Muscle of arm (tissue), 12 donors: ENCODE data around the gene ITGB1BP2. TPM values are rescaled to one million over a fixed set of nuclear protein-coding genes. Genes with fewer than 3 reads are reported as not detected.
"Not testable (repeated sequence)": the region's sequence is repeated elsewhere in the genome, so short reads cannot be mapped to it uniquely, and the experiment has no call there.

Experiments
- DNase-seq: peaks from one replicate; pipeline ENCODE4 v3.0.0-alpha.2; 2013
- polyA plus RNA-seq, 12 donors: library from polyadenylated mRNA; unstranded; fragments of 120-200 nt; gene quantifications; one replicate each; pipeline ENCODE4 v1.2.1, GENCODE V29; 2013; ENCODE audit not compliant: insufficient read length in 12 of 12

ITGB1BP2 gene
- polyA plus RNA-seq, 12 donors: 42.3 to 148 (median 121) TPM; not detected in 1

GRCh38 chrX:71296806-71297205 lies 4.7 kb upstream of the ITGB1BP2 start:
- DNase-seq: no peak

GRCh38 chrX:71298119-71298518 lies 3.4 kb upstream of the ITGB1BP2 start:
- DNase-seq: no peak

- DNase-seq: not testable (repeated sequence)
Observed at GRCh38 chrX:71300064-71300463, 1.5 kb upstream of the ITGB1BP2 start.

GRCh38 chrX:71300495-71300894 lies 1.1 kb upstream of the ITGB1BP2 start:
- not testable (repeated sequence) for DNase-seq

GRCh38 chrX:71302461-71303213 lies 1.1 kb downstream of the ITGB1BP2 start:
- no peak for DNase-seq

- no peak for DNase-seq
Observed at GRCh38 chrX:71304561-71304960, 3.0 kb downstream of the ITGB1BP2 start.

- no peak for DNase-seq
Observed at GRCh38 chrX:71315917-71316316, 14.4 kb downstream of the ITGB1BP2 start.

- DNase-seq: not testable (repeated sequence)
Observed at GRCh38 chrX:71316959-71317358, 15.4 kb downstream of the ITGB1BP2 start.

- no peak for DNase-seq
Observed at GRCh38 chrX:71320126-71320525, 18.6 kb downstream of the ITGB1BP2 start.

GRCh38 chrX:71321731-71322130 lies 20.2 kb downstream of the ITGB1BP2 start:
- DNase-seq: no peak

- DNase-seq: not testable (repeated sequence)
Observed at GRCh38 chrX:71324452-71324851, 22.9 kb downstream of the ITGB1BP2 start.

- no peak for DNase-seq
Observed at GRCh38 chrX:71326394-71326793, 24.8 kb downstream of the ITGB1BP2 start.

GRCh38 chrX:71349151-71349665 lies 47.7 kb downstream of the ITGB1BP2 start:
- not testable (repeated sequence) for DNase-seq

GRCh38 chrX:71349867-71350266 lies 48.3 kb downstream of the ITGB1BP2 start:
- DNase-seq: not testable (repeated sequence)

GRCh38 chrX:71352439-71352838 lies 50.9 kb downstream of the ITGB1BP2 start:
- not testable (repeated sequence) for DNase-seq

Other genes starting within 250 kb of the ITGB1BP2 start
- gene SNX12, start 233.4 kb upstream of the ITGB1BP2 start, polyA plus RNA-seq: 10 to 100 TPM in 11 of 12 donors, not detected in 1; 39.9 to 78.3 (median 48.1) TPM
- 10 to 100 TPM in 11 of 12 donors, not detected in 1; 22.8 to 48.7 (median 33.1) TPM for gene FOXO4, start 205.9 kb upstream of the ITGB1BP2 start, polyA plus RNA-seq
- 1 to 10 TPM in 6 of 12 donors, under 1 TPM in 3, not detected in 3; 0.71 to 1.7 (median 1.3) TPM for gene CXorf65, start 195.0 kb upstream of the ITGB1BP2 start, polyA plus RNA-seq
- 10 to 100 TPM in 2 of 12 donors, 1 to 10 TPM in 9, not detected in 1; 2.0 to 30.7 (median 3.4) TPM for gene IL2RG, start 190.2 kb upstream of the ITGB1BP2 start, polyA plus RNA-seq
- 10 to 100 TPM in 11 of 12 donors, not detected in 1; 25.4 to 78.5 (median 39.5) TPM for gene MED12, start 183.2 kb upstream of the ITGB1BP2 start, polyA plus RNA-seq
- gene NLGN3, start 156.9 kb upstream of the ITGB1BP2 start, polyA plus RNA-seq: 1 to 10 TPM in 11 of 12 donors, not detected in 1; 2.4 to 9.7 (median 3.3) TPM
- gene GJB1, start 78.5 kb upstream of the ITGB1BP2 start, polyA plus RNA-seq: 10 to 100 TPM in 1 of 12 donors, 1 to 10 TPM in 1, under 1 TPM in 6, not detected in 4; 0.15 to 11.6 (median 0.32) TPM
- 10 to 100 TPM in 11 of 12 donors, not detected in 1; 18.9 to 36.7 (median 21.1) TPM for gene ZMYM3, start 47.6 kb upstream of the ITGB1BP2 start, polyA plus RNA-seq
- gene NONO, start 18.1 kb upstream of the ITGB1BP2 start, polyA plus RNA-seq: 100 to 1,000 TPM in 11 of 12 donors, not detected in 1; 278 to 818 (median 321) TPM
- 10 to 100 TPM in 11 of 12 donors, not detected in 1; 20.4 to 48.9 (median 27.8) TPM for gene TAF1, start 64.6 kb downstream of the ITGB1BP2 start, polyA plus RNA-seq
- gene OGT, start 231.4 kb downstream of the ITGB1BP2 start, polyA plus RNA-seq: 100 to 1,000 TPM in 8 of 12 donors, 10 to 100 TPM in 3, not detected in 1; 81.4 to 226 (median 133) TPM